ENCODE results near the gene ATP6V1B1. TPM values are rescaled to one million over a fixed set of nuclear protein-coding genes. Genes with fewer than 3 reads are reported as not detected.

Gene ATP6V1B1
- total RNA-seq, 8 experiments from 2014 or later, result 0.31 to 6.1 (median 2.1) TPM

DNA sequence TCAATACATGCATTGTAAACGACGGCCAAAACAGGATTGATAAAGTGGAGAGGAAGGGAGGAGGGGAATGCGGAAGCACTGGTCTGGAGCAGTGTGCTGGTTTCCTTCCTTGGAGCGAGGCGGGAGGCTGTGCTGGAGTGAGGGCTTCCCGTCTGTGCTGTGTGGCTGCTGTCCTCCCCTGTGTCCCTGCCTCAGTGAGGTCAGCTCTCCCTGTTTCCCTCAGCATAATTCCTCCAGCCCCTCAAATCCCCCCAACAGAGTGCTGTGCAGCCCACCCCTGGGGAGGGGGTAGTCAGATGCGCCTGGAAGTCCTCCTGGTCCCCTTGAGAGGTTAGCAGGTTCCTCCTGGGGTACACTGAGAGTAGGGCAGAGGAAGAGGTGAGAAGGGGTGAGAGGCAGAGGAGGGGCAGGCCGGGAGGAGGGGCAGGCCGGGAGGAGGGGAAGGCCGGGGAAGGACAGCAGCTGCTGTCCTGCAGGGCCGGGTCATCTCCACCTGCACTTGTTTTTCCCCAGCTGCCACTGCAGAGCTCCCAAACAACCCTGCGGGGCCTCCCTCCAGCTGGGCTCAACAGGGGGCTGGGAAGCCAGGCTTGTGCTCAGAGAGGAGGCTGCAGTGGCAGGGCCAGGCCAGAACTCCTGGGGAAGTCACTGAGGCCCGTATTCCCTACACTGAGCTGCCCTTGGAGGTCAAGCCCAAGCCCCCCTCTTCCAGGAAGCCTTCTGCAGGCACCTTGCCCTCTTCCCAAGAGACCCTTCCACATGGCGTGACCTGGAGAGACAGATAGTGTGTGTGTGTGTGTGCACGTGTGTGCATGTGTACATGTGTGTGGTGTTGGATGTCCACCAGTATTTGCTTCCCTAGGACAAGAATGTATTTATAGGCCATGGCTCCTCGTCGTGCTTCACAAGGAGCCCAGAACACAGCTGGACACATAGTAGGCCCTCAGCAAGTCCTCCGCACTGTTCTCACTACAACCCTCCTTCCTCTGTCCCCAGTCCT is 13.2 kb upstream of the ATP6V1B1 start:
- WGBS, 10 experiments, result 13 to 100% (median 68%) methylated on average over 1 to 5 of the region's 18 CpGs; no CpG with 5 or more reads in 3 of the 10 experiments
- H3K4me1 ChIP-seq (replicated peaks in 1 of 2), result peaks cover 27 to 42% of the 10 kb centered on the region in 2 donors
- H3K27ac ChIP-seq, result peak overlapping the region; percentile 80 to 86
- in situ Hi-C loops (cut with MboI; ENCODE audit: low pct_unique_long_range_greater_than_20kb in 2 of 9, low sequenced_read_pairs in 9 of 9, unreplicated experiment in 9 of 9), result no loop called here
- peak in 5 of 8 experiments; percentile 64 to 85 (median 77) for ATAC-seq (replicated peaks in 6 of 8)
- H3K4me3 ChIP-seq, result no peak overlapping the region

DNA sequence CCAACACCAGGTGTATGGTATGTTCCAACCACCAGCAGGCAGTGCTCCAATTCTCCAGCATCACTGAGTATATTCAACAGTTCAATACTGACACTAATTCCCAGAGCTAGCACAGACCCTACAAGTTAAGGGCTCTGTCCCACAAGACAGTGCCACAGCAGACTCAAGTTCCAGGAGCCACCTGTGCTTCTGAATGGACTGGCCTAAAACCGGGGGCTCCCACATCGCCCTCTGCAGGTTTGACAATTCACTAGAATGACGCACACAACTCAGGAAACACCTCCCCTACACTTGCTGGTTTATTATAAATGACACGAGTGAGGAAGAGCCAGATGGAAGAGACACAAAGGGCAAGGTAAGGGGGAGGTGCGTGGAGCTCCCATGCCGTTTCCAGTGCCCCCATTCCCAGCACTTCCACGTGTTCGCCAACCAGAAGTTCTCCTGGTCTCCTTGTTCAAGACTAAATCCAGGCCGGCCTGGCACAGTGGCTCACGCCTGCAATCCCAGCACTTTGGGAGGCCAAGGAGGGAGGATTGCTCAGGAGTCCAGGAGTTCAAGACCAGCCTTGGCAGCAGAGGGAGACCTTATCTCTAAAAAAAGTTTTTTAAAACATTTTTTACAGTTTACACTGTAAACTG is 12.2 kb upstream of the ATP6V1B1 start:
- in situ Hi-C loops (cut with MboI; ENCODE audit: low pct_unique_long_range_greater_than_20kb in 2 of 9, low sequenced_read_pairs in 9 of 9, unreplicated experiment in 9 of 9), result no loop called here
- no peak overlapping the region for H3K27ac ChIP-seq
- H3K4me3 ChIP-seq, result no peak overlapping the region
- WGBS, 10 experiments, result 40 to 93% (median 70%) methylated on average over 1 to 9 of the region's 10 CpGs; no CpG with 5 or more reads in 1 of the 10 experiments
- peak in 1 of 8 experiments; percentile 21 for ATAC-seq (replicated peaks in 6 of 8)
- peaks cover 27 to 42% of the 10 kb centered on the region in 2 donors for H3K4me1 ChIP-seq (replicated peaks in 1 of 2)

DNA sequence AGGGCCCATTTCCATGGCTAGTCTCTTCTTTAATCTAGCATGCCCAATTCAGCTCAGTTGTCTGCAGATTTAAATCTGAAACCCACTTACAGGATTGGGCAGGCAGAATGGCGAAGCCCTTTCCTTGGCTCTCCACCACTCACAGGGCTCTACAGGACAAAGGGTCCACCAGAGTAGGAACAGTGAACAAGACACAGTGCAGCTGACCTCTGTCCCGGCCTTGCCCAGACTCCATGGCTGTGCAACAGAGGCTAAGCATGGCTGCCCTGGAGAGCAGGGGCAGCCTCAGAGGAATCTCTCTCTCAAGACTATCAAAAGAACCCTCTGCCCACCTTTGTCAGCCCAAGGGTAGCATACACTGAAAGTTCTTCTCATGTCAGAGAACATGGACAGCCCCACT is 9.7 kb upstream of the ATP6V1B1 start:
- Histone ChIP-seq H3K4me3 (no peak overlapping the region), H3K4me1 (replicated peaks in 1 of 2) (peaks cover 20 to 26% of the 10 kb centered on the region in 2 donors), H3K27ac (no peak overlapping the region)
- no peak for ATAC-seq (replicated peaks in 6 of 8)
- 90 to 100% (median 100%) methylated on average over 1 to 2 of the region's 2 CpGs; no CpG with 5 or more reads in 4 of the 10 experiments for WGBS, 10 experiments
- in situ Hi-C loops (cut with MboI; ENCODE audit: low pct_unique_long_range_greater_than_20kb in 2 of 9, low sequenced_read_pairs in 9 of 9, unreplicated experiment in 9 of 9), result loop anchor here in 1 of 9 experiments (25.0 kb wide), 1 partner anchor 139 kb away; the partner anchor contains the start of gene FIGLA

DNA sequence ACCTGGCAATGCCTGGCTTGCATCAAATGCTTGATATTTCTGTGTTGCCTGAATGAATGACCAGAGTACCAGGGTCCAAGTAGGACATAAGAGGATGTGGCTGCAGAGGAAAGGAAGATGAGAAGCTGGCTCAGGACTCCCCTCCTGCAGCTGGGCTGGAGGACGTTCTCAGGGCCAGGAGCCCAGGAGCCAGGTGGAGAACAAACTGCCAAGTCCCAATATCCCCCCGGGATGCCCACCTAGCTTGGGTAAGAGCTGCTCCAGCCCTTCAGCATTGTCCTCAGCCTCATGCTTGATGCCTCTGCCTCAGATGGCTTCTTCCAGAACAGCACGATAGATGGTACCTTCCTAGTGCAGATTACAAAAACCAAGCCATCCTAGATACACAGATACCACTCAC is 8.6 kb upstream of the ATP6V1B1 start:
- no peak for ATAC-seq (replicated peaks in 6 of 8)
- Histone ChIP-seq H3K4me1 (replicated peaks in 1 of 2) (peaks cover 11 to 15% of the 10 kb centered on the region in 2 donors), H3K4me3 (no peak overlapping the region), H3K27ac (no peak overlapping the region)
- in situ Hi-C loops (cut with MboI; ENCODE audit: low pct_unique_long_range_greater_than_20kb in 2 of 9, low sequenced_read_pairs in 9 of 9, unreplicated experiment in 9 of 9), result loop anchor here in 1 of 9 experiments (25.0 kb wide), 1 partner anchor 140 kb away; the partner anchor contains the start of gene FIGLA
- 44 to 100% (median 74%) methylated on average over 1 to 3 of the region's 3 CpGs; no CpG with 5 or more reads in 3 of the 10 experiments for WGBS, 10 experiments

DNA sequence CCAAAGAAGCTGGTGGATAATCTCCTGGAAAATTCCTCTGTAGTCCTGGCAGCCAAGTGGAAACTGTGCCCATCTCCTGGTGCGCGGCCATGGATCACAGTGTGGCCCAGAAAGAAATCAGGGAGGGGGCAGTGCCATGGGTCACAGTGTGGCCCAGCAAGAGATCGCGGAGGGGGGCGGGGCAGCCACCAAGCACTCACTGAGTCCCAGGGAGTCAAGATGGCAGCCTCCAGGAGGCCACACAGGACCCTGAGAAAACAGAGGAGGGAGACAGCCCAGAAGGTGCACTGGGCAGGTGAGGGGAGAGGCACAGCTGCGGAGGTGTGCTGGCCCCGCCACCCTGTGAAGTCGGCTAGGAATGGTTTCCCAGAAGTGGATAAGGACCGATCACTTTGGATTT is 8.1 kb upstream of the ATP6V1B1 start:
- WGBS, 10 experiments, result 72 to 92% methylated on average over 2 to 4 of the region's 9 CpGs; no CpG with 5 or more reads in 8 of the 10 experiments
- H3K27ac ChIP-seq, result no peak overlapping the region
- no peak for ATAC-seq (replicated peaks in 6 of 8)
- H3K4me1 ChIP-seq (replicated peaks in 1 of 2), result peaks cover 6 to 10% of the 10 kb centered on the region in 2 donors
- in situ Hi-C loops (cut with MboI; ENCODE audit: low pct_unique_long_range_greater_than_20kb in 2 of 9, low sequenced_read_pairs in 9 of 9, unreplicated experiment in 9 of 9), result loop anchor here in 1 of 9 experiments (25.0 kb wide), 1 partner anchor 140 kb away; the partner anchor contains the start of gene FIGLA
- H3K4me3 ChIP-seq, result no peak overlapping the region

DNA sequence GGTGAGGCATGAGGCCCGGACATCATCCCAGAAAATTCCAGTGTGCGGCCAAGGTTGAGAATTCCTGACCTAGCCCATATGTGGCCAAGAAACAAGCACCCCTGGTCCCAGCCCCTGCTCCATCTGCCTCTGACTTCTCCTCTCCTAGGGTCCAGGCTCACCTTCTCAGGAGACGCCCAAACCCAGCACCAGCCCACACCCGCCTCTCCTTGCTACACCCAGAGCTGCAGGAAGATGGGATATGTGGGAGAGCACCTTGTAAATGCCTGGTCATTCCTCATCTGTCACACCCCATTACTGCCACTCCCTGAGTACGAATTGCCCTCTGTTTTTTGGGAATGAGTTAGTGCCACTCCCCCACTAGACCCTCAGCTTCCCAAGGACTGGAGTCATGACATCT is 7.3 kb upstream of the ATP6V1B1 start:
- ATAC-seq (replicated peaks in 6 of 8), result no peak
- WGBS, 10 experiments, result 31 to 100% (median 90%) methylated on average over 1 to 4 of the region's 5 CpGs; no CpG with 5 or more reads in 4 of the 10 experiments
- in situ Hi-C loops (cut with MboI; ENCODE audit: low pct_unique_long_range_greater_than_20kb in 2 of 9, low sequenced_read_pairs in 9 of 9, unreplicated experiment in 9 of 9), result loop anchor here in 1 of 9 experiments (25.0 kb wide), 1 partner anchor 141 kb away; the partner anchor contains the start of gene FIGLA
- no peak overlapping the region for H3K4me3 ChIP-seq
- H3K27ac ChIP-seq, result no peak overlapping the region
- peaks cover 0 to 2% of the 10 kb centered on the region in 2 donors for H3K4me1 ChIP-seq (replicated peaks in 1 of 2)

DNA sequence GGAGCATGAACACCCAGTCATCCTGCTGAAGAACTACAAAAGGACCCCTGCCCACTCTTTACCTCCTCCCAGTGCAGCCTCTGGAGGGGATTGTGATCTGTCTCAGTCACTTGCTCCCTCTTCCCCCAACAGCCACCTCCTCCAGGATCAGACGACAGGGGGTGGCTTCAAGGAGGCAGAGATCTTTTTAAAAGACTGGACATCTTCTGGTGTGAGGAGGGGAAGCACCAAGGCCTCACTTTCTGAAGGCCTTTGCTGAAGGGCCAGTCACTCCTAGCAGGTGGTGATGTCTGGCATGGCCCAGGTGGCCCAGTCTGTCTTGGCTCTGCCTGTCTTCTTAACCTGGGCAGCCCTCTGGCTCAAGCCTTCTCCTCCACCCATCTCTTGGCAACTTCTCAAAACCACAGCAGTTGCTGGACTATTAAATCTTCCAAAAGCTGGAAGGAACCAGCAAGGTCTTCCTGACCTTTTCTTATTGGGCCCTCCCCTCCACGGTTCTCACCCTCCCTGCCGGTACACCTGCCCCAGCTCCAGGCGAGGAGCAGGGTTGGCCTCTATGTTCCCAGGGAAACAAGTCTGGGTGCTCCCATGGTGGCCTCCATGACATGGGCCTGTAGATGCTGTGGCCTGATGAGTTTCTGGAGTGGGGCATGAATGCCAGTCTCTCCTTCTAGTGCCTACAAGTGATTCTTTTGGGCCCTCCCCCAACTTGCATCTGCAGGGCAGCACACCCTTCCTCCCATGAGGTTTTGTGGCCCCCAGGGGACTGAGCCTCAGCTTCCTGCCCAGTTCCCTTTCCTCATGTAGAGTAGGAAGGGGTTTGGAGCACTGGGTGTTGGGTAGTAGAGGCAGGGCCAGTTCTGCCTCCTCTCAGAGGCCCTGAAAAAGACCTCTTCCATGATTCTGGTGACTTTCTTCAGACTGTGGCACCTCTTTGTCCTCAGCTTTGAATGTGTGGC is 5.0 kb upstream of the ATP6V1B1 start:
- H3K4me3 ChIP-seq, result no peak overlapping the region

DNA sequence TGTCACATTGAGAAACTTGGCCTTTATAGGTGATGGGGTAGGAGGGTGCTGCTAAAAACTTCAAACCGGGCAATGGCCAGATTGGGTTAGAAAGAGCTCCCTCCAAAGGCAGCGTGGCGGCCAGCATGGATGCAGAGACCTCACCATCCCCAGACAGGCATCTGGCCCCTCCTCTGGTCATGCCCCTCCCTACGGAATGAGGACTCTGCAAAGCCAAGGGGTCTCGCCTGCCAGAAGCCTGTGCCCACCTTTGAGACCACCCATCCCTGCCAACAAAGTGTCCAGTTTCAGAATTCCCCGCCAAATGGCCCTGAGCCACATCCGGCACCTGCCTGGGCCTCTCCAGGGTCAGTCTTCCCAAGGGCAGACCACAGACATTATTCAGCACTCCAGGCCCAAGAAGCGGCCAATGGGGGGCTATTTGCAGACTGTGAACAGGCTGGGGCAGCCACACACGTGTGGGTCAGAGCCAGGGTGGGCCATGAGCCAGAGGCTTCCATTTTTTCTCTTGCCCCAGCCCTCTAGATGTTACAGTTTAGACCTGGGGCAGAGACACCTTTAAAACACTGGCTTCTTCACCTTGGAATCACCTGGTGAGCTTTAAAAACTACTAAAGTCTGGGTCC is 4.2 kb upstream of the ATP6V1B1 start:
- in situ Hi-C loops (cut with MboI; ENCODE audit: low pct_unique_long_range_greater_than_20kb in 2 of 9, low sequenced_read_pairs in 9 of 9, unreplicated experiment in 9 of 9), result loop anchor here in 1 of 9 experiments (25.0 kb wide), 1 partner anchor 144 kb away; the partner anchor contains the start of gene FIGLA
- no peak for ATAC-seq (replicated peaks in 6 of 8)
- H3K4me1 ChIP-seq (replicated peaks in 1 of 2), result peaks cover 11 to 14% of the 10 kb centered on the region in 2 donors
- no peak overlapping the region for H3K4me3 ChIP-seq
- H3K27ac ChIP-seq, result no peak overlapping the region
- WGBS, 10 experiments, result 20 to 100% (median 70%) methylated on average over 1 of the region's 9 CpGs; no CpG with 5 or more reads in 4 of the 10 experiments

More for the DNA sequence above, 5.0 kb upstream of the ATP6V1B1 start:
- 60 to 100% (median 80%) methylated on average over 1 to 3 of the region's 4 CpGs; no CpG with 5 or more reads in 4 of the 10 experiments for WGBS, 10 experiments
- in situ Hi-C loops (cut with MboI; ENCODE audit: low pct_unique_long_range_greater_than_20kb in 2 of 9, low sequenced_read_pairs in 9 of 9, unreplicated experiment in 9 of 9), result loop anchor here in 1 of 9 experiments (25.0 kb wide), 1 partner anchor 143 kb away; the partner anchor contains the start of gene FIGLA
- ATAC-seq (replicated peaks in 6 of 8), result no peak
- H3K27ac ChIP-seq, result no peak overlapping the region
- H3K4me1 ChIP-seq (replicated peaks in 1 of 2), result peaks cover 3 to 6% of the 10 kb centered on the region in 2 donors

DNA sequence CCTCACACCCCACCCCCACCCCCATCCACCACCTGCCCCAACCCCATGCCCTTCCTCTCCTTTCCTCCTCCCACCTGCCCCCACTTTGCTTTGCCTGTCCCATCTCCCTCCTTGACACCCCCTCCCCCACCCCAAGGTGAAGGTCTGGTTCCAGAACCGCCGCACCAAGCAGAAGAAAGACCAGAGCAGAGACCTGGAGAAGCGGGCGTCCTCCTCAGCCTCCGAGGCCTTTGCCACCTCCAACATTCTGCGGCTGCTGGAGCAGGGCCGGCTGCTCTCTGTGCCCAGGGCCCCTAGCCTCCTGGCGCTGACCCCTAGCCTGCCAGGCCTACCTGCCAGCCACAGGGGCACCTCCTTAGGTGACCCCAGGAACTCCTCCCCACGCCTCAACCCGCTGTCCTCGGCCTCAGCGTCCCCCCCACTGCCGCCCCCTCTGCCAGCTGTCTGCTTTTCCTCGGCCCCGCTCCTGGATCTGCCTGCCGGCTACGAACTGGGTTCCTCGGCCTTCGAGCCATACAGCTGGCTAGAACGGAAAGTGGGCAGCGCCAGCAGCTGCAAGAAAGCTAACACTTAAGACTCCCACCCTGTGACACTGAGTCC is 3.0 kb upstream of the ATP6V1B1 start:
- in situ Hi-C loops (cut with MboI; ENCODE audit: low pct_unique_long_range_greater_than_20kb in 2 of 9, low sequenced_read_pairs in 9 of 9, unreplicated experiment in 9 of 9), result loop anchor here in 1 of 9 experiments (25.0 kb wide), 1 partner anchor 145 kb away; the partner anchor contains the start of gene FIGLA
- 83% methylated on average over 5 of the region's 21 CpGs; no CpG with 5 or more reads in 9 of the 10 experiments for WGBS, 10 experiments
- ATAC-seq (replicated peaks in 6 of 8), result no peak
- peaks cover 20 to 26% of the 10 kb centered on the region in 2 donors for H3K4me1 ChIP-seq (replicated peaks in 1 of 2)
- H3K27ac ChIP-seq, result no peak overlapping the region
- no peak overlapping the region for H3K4me3 ChIP-seq

DNA sequence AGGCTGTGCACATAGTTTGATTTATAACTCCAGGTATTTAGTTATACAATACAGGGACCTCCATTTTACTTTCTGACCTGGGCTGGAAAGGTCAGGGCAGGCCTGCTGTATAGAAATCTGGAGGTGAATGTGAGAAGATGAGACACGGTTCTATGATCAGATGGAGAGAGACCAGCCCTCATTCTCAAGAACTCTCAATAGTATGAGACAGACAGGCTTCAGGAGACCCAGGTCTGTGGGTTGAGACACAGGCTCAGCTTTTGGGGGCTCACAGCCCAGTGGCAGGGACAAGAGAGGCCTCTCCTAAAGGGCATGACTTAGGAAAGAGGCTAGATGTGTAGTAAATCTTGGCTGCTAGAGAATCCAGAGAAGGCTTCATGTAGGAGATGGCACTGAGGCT is 719 bp upstream of the ATP6V1B1 start:
- ATAC-seq (replicated peaks in 6 of 8), result no peak
- H3K27ac ChIP-seq, result no peak overlapping the region
- H3K4me3 ChIP-seq, result no peak overlapping the region
- no CpG with 5 or more reads among the region's 1 CpG for WGBS, 10 experiments
- in situ Hi-C loops (cut with MboI; ENCODE audit: low pct_unique_long_range_greater_than_20kb in 2 of 9, low sequenced_read_pairs in 9 of 9, unreplicated experiment in 9 of 9), result loop anchor here in 1 of 9 experiments (25.0 kb wide), 1 partner anchor 148 kb away; the partner anchor contains the start of gene FIGLA
- peaks cover 39 to 48% of the 10 kb centered on the region in 2 donors for H3K4me1 ChIP-seq (replicated peaks in 1 of 2)
